ENCODE data around the gene DENND11. TPM values are rescaled to one million over a fixed set of nuclear protein-coding genes. Genes with fewer than 3 reads are reported as not detected.

Gene DENND11
- total and polyA plus RNA-seq, 10 of the 15 experiments (the other 5 are each of a cell fraction or from before 2014, with no cell fraction given), result 2.7 to 47.0 (median 26.6) TPM

GRCh38 chr7:141710301-141710700 is 8.3 kb upstream of the DENND11 start (continued):
- TF ChIP-seq IRF5 (IDR thresholded peaks at IDR 0.05; ENCODE audit: borderline replicate concordance), result no peak
- no peak for TF ChIP-seq MAX (IDR thresholded peaks at IDR 0.05; ENCODE audit: low read depth, low read length)
- TF ChIP-seq NFYB (IDR thresholded peaks at IDR 0.05; ENCODE audit: insufficient read depth, low read depth, low read length), result no peak
- TF ChIP-seq GABPA (IDR thresholded peaks at IDR 0.05; ENCODE audit: low read depth), result no peak
- TF ChIP-seq IKZF1 (conservative IDR thresholded peaks at IDR 0.05), result no peak

- H3K9me3 ChIP-seq (replicated peaks; ENCODE audit: control insufficient read depth, insufficient read depth, low read length), result no peaks in the 10 kb centered on the region
- TF ChIP-seq FOXM1 (IDR thresholded peaks at IDR 0.05; ENCODE audit: low read depth, low read length), result no peak
- no peak for TF ChIP-seq NR2C1 (IDR thresholded peaks at IDR 0.05)
- no peak for TF ChIP-seq IRF5 (IDR thresholded peaks at IDR 0.05; ENCODE audit: borderline replicate concordance)
- TF ChIP-seq RAD51 (IDR thresholded peaks at IDR 0.05), result no peak
- TF ChIP-seq ATF3 (IDR thresholded peaks at IDR 0.05; ENCODE audit: borderline replicate concordance, extremely low read depth, low read depth, low read length), result no peak
- TF ChIP-seq EED (IDR thresholded peaks at IDR 0.05; ENCODE audit: low read depth), result no peak
- POLR2A ChIA-PET, result no interaction called here
- CTCF ChIA-PET, result interaction anchor here (1.0 to 2.5 kb wide), 9 partner anchors 9 to 60 kb away, joined by 3 to 16 read pairs (median 4); partner anchors contain the start of gene SSBP1
- H3K27ac ChIP-seq (ENCODE audit: control insufficient read depth, insufficient read depth), result no peak overlapping the region
- FAIRE-seq (no peak), DNase-seq (ENCODE audit: low read depth, low spot score) (no peak), ATAC-seq (no peak)
- RAD21 ChIA-PET (ENCODE audit: unreplicated experiment), result interaction anchor here (1.2 to 2.7 kb wide), 2 partner anchors 9 to 55 kb away, joined by 5 to 19 read pairs; no protein-coding TSS in a partner anchor
- no peak overlapping the region for H3K9ac ChIP-seq (ENCODE audit: control insufficient read depth, insufficient read depth, low read length)
- no peak overlapping the region for H3K4me2 ChIP-seq (ENCODE audit: control insufficient read depth, insufficient read depth)
- H3K79me2 ChIP-seq (ENCODE audit: control insufficient read depth, insufficient read depth, low read length), result no peaks in the 10 kb centered on the region
- no peaks in the 10 kb centered on the region for H3K36me3 ChIP-seq (ENCODE audit: control insufficient read depth in 2 of 2, insufficient read depth in 2 of 2, low read length in 1 of 2)
- H3K27me3 ChIP-seq (replicated peaks in 1 of 2; ENCODE audit: control insufficient read depth in 2 of 2, insufficient read depth in 2 of 2, low read length in 1 of 2), result no peaks in the 10 kb centered on the region
- intact Hi-C loops (cut with micrococcal nuclease; ENCODE audit: unreplicated experiment) (no loop called here), in situ Hi-C loops (cut with MboI) (no loop called here)
- no peaks in the 10 kb centered on the region for H3K4me1 ChIP-seq (ENCODE audit: control insufficient read depth, insufficient read depth, low read length)
- 40% methylated on average over 4 of the region's 4 CpGs for WGBS (ENCODE audit: insufficient coverage, insufficient replicate concordance, low lambda C conversion rate, missing lambda C conversion rate)
- H4K20me1 ChIP-seq (ENCODE audit: control insufficient read depth, insufficient read depth), result no peaks in the 10 kb centered on the region
- H2AFZ ChIP-seq (ENCODE audit: control insufficient read depth, low read depth, low read length), result no peak overlapping the region
- BruUV-seq (replicated peaks), result no TSS peak
- SMC1A ChIA-PET (ENCODE audit: uncharacterized antibody, unreplicated experiment), result interaction anchor here (0.7 to 2.3 kb wide), 5 partner anchors 11 to 55 kb away, joined by 3 to 8 read pairs (median 4); no protein-coding TSS in a partner anchor
- no peak overlapping the region for H3K4me3 ChIP-seq
These were observed 7.8 kb upstream of the DENND11 start for GRCh38 chr7:141709749-141710148.
